Stomach (tissue), 4 donors: ENCODE results near the gene AGT.

Experiments
- EP300 ChIP-seq: sonication (generic); formaldehyde crosslinking; IDR thresholded peaks from one replicate; pipeline ENCODE4 v1.6.1; 2017; ENCODE audit warnings: antibody characterized with exemption
- POLR2A ChIP-seq, 4 donors: fragments of 450-650 bp; IDR thresholded peaks; one replicate each; pipeline ENCODE4 v1.6.1; 2016; ENCODE audit warnings: antibody characterized with exemption in 4 of 4, control low read depth in 2 of 4, mild to moderate bottlenecking in 1 of 4, moderate library complexity in 1 of 4
- TF ChIP-seq, protein P1 (sequence below), 7 experiments: fragments of 450-650 bp in 4 of 7; fragments of 200-600 bp in 3 of 7; sonication (generic) in 3 of 7; IDR thresholded peaks; one replicate each; pipeline ENCODE4 v1.5.1; 2016 to 2019; ENCODE audit warnings: antibody characterized with exemption in 7 of 7, control low read depth in 2 of 7, mild to moderate bottlenecking in 1 of 7

DNA sequence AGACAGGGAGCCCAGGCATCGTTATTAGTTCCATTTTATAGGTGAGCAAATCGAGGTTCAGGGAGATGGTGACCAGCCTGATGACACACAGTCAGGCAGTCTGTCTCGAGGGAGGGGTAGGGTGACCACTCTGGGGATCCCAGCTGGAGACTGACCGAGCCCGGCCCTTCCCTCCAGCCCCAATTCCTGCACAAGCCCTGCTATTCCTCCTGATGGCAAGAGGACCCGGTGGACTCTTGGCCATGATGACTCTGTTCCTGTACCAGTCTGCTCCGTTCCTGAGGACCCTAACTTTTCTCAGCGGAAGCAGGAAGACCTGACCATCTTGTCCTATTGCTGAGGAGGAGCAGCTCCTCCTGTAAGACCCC, 391 bp downstream of the AGT start:
- TF ChIP-seq POLR2A (IDR thresholded peaks at IDR 0.05) (no peak), EP300 (no peak)
- TF ChIP-seq, protein P1, sequence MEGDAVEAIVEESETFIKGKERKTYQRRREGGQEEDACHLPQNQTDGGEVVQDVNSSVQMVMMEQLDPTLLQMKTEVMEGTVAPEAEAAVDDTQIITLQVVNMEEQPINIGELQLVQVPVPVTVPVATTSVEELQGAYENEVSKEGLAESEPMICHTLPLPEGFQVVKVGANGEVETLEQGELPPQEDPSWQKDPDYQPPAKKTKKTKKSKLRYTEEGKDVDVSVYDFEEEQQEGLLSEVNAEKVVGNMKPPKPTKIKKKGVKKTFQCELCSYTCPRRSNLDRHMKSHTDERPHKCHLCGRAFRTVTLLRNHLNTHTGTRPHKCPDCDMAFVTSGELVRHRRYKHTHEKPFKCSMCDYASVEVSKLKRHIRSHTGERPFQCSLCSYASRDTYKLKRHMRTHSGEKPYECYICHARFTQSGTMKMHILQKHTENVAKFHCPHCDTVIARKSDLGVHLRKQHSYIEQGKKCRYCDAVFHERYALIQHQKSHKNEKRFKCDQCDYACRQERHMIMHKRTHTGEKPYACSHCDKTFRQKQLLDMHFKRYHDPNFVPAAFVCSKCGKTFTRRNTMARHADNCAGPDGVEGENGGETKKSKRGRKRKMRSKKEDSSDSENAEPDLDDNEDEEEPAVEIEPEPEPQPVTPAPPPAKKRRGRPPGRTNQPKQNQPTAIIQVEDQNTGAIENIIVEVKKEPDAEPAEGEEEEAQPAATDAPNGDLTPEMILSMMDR (IDR thresholded peaks at IDR 0.05), result no peak
